Measurements from ENCODE around the gene PNMA6E.

DNA sequence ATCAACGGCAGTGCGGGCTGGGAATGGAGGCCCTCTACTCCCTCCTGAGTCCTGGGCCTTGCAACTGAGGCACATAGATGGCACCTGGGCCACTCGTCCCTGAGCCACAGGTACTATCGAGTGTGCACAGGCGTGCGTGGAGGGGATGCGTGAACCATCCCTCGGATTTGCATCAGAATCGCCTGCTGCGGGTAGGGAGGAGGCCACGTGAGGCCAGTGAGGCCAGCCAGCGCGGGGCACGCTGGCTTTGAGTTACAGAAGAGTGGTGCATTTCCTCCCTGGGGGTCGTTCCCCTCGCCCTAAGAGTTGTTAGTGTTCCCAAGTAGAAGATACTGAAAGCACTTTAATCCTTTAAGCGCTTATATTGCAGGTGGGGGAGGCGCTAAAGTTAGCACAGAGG is 20.7 kb upstream of the PNMA6E start:
- TF ChIP-seq, protein P1, sequence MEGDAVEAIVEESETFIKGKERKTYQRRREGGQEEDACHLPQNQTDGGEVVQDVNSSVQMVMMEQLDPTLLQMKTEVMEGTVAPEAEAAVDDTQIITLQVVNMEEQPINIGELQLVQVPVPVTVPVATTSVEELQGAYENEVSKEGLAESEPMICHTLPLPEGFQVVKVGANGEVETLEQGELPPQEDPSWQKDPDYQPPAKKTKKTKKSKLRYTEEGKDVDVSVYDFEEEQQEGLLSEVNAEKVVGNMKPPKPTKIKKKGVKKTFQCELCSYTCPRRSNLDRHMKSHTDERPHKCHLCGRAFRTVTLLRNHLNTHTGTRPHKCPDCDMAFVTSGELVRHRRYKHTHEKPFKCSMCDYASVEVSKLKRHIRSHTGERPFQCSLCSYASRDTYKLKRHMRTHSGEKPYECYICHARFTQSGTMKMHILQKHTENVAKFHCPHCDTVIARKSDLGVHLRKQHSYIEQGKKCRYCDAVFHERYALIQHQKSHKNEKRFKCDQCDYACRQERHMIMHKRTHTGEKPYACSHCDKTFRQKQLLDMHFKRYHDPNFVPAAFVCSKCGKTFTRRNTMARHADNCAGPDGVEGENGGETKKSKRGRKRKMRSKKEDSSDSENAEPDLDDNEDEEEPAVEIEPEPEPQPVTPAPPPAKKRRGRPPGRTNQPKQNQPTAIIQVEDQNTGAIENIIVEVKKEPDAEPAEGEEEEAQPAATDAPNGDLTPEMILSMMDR (IDR thresholded peaks at IDR 0.05), result no peak
- TF ChIP-seq POLR2A (IDR thresholded peaks at IDR 0.05), result no peak

Measured in adrenal gland (tissue), 5 donors.